T-cell (primary cell): ENCODE data around the gene RNF212. TPM values are rescaled to one million over a fixed set of nuclear protein-coding genes. Genes with fewer than 3 reads are reported as not detected.
A peak's percentile ranks its signal among the peaks of the same experiment; 100 is the strongest.
"Not testable (repeated sequence)": the region's sequence is repeated elsewhere in the genome, so short reads cannot be mapped to it uniquely, and the experiment has no call there.

Source experiments
- ATAC-seq, 4 experiments: fragments of 200-7000 bp in 3 of 4; fragments of 150-1000 bp in 1 of 4; cut with Tn5 transposase; replicated peaks in 1 of 4; 1 replicate in 3 of 4; 2 replicates in 1 of 4; pipeline ENCODE4 v1.10.0; 2021; ENCODE audit warnings: moderate library complexity in 3 of 4, mild to moderate bottlenecking in 2 of 4, moderate number of reproducible peaks in 1 of 4
- CTCF ChIA-PET, 2 donors: fragments of 300-600 bp; sonication (Branson Sonifier 250); formaldehyde crosslinking; loops; one replicate each; lab custom pipeline; 2022; ENCODE audit warnings: antibody characterized with exemption in 2 of 2; lab: Charles Lee
- POLR2A ChIA-PET, 2 donors: fragments of 300-600 bp; sonication (Branson Sonifier 250); formaldehyde crosslinking; loops; one replicate each; lab custom pipeline; 2022; ENCODE audit warnings: antibody characterized with exemption in 2 of 2; lab: Charles Lee
- DNase-seq, 35 experiments: peaks; one replicate each; pipeline versions ENCODE4 v3.0.0 to v3.0.0-alpha.2; 2013 to 2023
- H3K27ac ChIP-seq: one replicate; pipeline ENCODE4 v1.5.1; 2013; ENCODE audit warnings: low read length
- H3K27me3 ChIP-seq, 2 experiments: replicated peaks in 1 of 2; 1 replicate in 1 of 2; 2 replicates in 1 of 2; pipeline versions ENCODE4 v1.6.1 to v1.7.0; 2013; ENCODE audit warnings: low read length in 1 of 2, mixed read lengths in 1 of 2; ENCODE audit not compliant: control insufficient read depth in 2 of 2, insufficient read depth in 2 of 2; ENCODE audit errors: extremely low read depth in 1 of 2
- H3K36me3 ChIP-seq, 2 donors: 1 replicate in 1 of 2; 2 replicates in 1 of 2; pipeline versions ENCODE4 v1.6.1 to v1.7.0; 2013; ENCODE audit warnings: low read length in 1 of 2; ENCODE audit not compliant: control insufficient read depth in 2 of 2, insufficient read depth in 1 of 2; ENCODE audit errors: extremely low read depth in 1 of 2
- H3K4me1 ChIP-seq, 2 experiments: 1 replicate in 1 of 2; 2 replicates in 1 of 2; pipeline versions ENCODE4 v1.6.1 to v1.7.0; 2013; ENCODE audit warnings: low read length in 2 of 2, mixed read lengths in 1 of 2; ENCODE audit not compliant: insufficient read depth in 2 of 2, control insufficient read depth in 1 of 2; ENCODE audit errors: extremely low read depth in 1 of 2
- H3K4me3 ChIP-seq, 2 donors: 1 replicate in 1 of 2; 2 replicates in 1 of 2; pipeline versions ENCODE4 v1.5.1 to v1.7.0; 2013; ENCODE audit warnings: mild to moderate bottlenecking in 2 of 2, low read length in 1 of 2, moderate library complexity in 1 of 2; ENCODE audit not compliant: control insufficient read depth in 1 of 2; ENCODE audit errors: extremely low read depth in 1 of 2
- H3K9me3 ChIP-seq: 2 replicates; pipeline ENCODE4 v1.7.0; 2013
- H3K27ac Mint-ChIP-seq, 2 donors: one replicate each; pipeline ENCODE4 v1.8.0; 2020 to 2021; ENCODE audit warnings: mild to moderate bottlenecking in 2 of 2, mixed read lengths in 2 of 2
- H3K27me3 Mint-ChIP-seq, 2 donors: one replicate each; pipeline ENCODE4 v1.8.0; 2021 to 2022; ENCODE audit warnings: mixed read lengths in 2 of 2
- H3K36me3 Mint-ChIP-seq: one replicate; pipeline ENCODE4 v1.8.0; 2021; ENCODE audit warnings: mixed read lengths
- H3K4me1 Mint-ChIP-seq, 3 donors: one replicate each; pipeline ENCODE4 v1.8.0; 2020 to 2022; ENCODE audit warnings: mixed read lengths in 3 of 3, mild to moderate bottlenecking in 1 of 3
- H3K4me3 Mint-ChIP-seq, 3 donors: one replicate each; pipeline ENCODE4 v1.8.0; 2020 to 2022; ENCODE audit warnings: mild to moderate bottlenecking in 3 of 3, mixed read lengths in 3 of 3, moderate library complexity in 3 of 3
- H3K9me3 Mint-ChIP-seq, 3 donors: one replicate each; pipeline ENCODE4 v1.8.0; 2020 to 2022; ENCODE audit warnings: mixed read lengths in 3 of 3
- WGBS: methylation state at CpG from one replicate; pipeline ENCODE4 v1.1.5; 2013; ENCODE audit warnings: missing lambda C conversion rate; ENCODE audit not compliant: insufficient coverage; 5-methylcytosine and 5-hydroxymethylcytosine counted together
- total RNA-seq, 35 experiments: library from RNA in 6 of 35; stranded (reverse) in 6 of 35; fragments of 120-200 nt in 1 of 35; gene quantifications; one replicate each; pipeline versions ENCODE4 v1.2.1 to v1.2.4 and lab custom pipeline; 2013 to 2026

RNF212 gene
- total RNA-seq, 5 donors from 2014 or later (not counting 1 experiment from before 2014, with no cell fraction given): 3.0 to 5.3 (median 3.9) TPM

DNA sequence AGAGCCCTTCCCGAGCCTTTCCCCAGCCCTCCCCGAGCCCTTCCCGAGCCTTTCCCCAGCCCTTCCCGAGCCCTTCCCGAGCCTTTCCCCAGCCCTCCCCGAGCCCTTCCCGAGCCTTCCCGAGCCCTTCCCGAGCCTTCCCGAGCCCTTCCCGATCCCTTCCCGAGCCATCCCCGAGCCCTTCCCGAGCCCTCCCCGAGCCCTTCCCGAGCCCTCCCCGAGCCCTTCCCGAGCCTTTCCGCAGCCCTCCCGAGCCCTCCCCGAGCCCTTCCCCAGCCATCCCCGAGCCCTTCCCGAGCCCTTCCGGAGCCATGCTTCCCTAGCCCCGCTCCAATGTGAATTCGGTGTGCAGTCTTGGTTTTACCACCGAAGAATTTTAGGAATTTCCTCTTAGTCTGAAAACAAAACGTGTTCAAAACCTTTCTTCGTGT is 66.8 kb downstream of the RNF212 start:
- H3K4me3 ChIP-seq, CTCF ChIA-PET, H3K36me3 ChIP-seq, H3K9me3 Mint-ChIP-seq, H3K27ac ChIP-seq, H3K27ac Mint-ChIP-seq, DNase-seq, H3K4me1 ChIP-seq, H3K36me3 Mint-ChIP-seq, H3K9me3 ChIP-seq, ATAC-seq, POLR2A ChIA-PET, H3K4me1 Mint-ChIP-seq: not testable (repeated sequence)
- peaks cover 35% of the 10 kb centered on the region in 2 donors for H3K27me3 Mint-ChIP-seq
- H3K4me3 Mint-ChIP-seq: peak overlapping the region in 1 of 3 donors; percentile 50
- peaks cover 0 to 72% of the 10 kb centered on the region in 2 experiments for H3K27me3 ChIP-seq
- 31% methylated on average over 29 of the region's 29 CpGs for WGBS

DNA sequence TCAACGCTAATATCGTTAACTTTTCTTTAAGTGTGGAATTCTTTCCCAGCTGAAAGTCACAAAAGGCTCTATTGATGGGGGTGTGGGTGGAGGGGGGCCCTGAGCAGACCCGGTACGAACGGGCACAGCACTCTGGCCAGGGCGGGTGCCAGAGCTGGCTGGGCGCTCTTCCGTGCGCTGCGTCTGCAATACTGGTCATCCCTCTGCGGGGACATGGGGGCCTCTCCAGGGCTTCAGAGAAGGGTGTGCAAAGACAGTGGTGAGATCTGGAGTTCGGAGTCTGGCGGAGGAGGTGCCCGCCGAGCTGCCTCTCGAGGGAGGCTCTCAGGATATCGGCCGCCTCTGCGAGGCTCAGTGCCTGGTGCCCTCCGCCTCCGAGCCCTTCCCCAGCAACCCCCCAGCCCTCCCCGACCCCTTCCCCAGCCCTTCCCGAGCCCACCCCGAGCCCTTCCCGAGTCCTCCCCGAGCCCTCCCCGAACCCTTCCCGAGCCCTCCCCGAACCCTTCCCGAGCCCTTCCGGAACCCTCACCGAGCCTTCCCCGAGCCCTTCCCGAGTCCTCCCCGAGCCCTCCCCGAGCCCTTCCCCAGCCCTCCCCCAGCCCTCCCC is 67.7 kb downstream of the RNF212 start:
- ChIA-PET CTCF (no interaction called here), POLR2A (no interaction called here)
- H3K27ac Mint-ChIP-seq: no peak overlapping the region
- peaks cover 35% of the 10 kb centered on the region in 2 donors for H3K27me3 Mint-ChIP-seq
- H3K4me3 Mint-ChIP-seq: no peak overlapping the region
- WGBS: 95% methylated on average over 7 of the region's 36 CpGs
- DNase-seq: no peak
- ATAC-seq: no peak
- peaks cover 2 to 6% (median 6%) of the 10 kb centered on the region in 3 donors for H3K4me1 Mint-ChIP-seq
- H3K27me3 ChIP-seq: peaks cover 0 to 73% of the 10 kb centered on the region in 2 experiments
- H3K27ac ChIP-seq: no peak overlapping the region
- H3K36me3 Mint-ChIP-seq: no peaks in the 10 kb centered on the region
- H3K9me3 Mint-ChIP-seq: no peaks in the 10 kb centered on the region
- peaks cover 0 to 2% of the 10 kb centered on the region in 2 experiments for H3K4me1 ChIP-seq
- H3K9me3 ChIP-seq: no peaks in the 10 kb centered on the region
- H3K4me3 ChIP-seq: no peak overlapping the region
- no peaks in the 10 kb centered on the region for H3K36me3 ChIP-seq

DNA sequence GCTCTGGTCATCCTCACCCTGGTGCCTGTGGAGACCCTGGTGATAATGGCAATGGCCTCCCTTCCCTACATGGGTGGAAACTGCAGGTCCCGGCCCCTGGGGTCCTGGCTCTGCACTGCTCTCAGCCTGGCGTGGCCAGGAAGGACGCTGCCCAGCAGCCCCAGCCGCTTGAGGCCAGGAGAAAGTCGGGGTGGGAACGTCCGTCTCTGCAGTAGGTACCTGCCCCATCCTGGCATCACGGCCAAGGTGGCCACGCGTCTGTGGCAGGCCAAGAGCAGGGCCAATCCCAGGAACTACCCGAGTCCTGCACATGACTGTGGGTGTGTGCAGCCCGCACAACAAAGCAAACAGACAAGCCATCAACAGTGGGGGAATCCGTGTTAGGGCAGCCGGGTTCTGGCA is 68.2 kb downstream of the RNF212 start:
- no peaks in the 10 kb centered on the region for H3K36me3 ChIP-seq
- H3K9me3 ChIP-seq: no peaks in the 10 kb centered on the region
- H3K27me3 ChIP-seq: peaks cover 0 to 69% of the 10 kb centered on the region in 2 experiments
- Mint-ChIP-seq H3K36me3 (no peaks in the 10 kb centered on the region), H3K27ac (no peak overlapping the region), H3K9me3 (no peaks in the 10 kb centered on the region), H3K4me1 (peaks cover 2 to 6% (median 6%) of the 10 kb centered on the region in 3 donors), H3K4me3 (no peak overlapping the region), H3K27me3 (peaks cover 35% of the 10 kb centered on the region in 2 donors)
- 80% methylated on average over 14 of the region's 14 CpGs for WGBS
- no peak for ATAC-seq
- DNase-seq: no peak
- ChIA-PET CTCF (no interaction called here), POLR2A (no interaction called here)
- H3K4me1 ChIP-seq: peaks cover 0 to 2% of the 10 kb centered on the region in 2 experiments
- H3K27ac ChIP-seq: no peak overlapping the region
- no peak overlapping the region for H3K4me3 ChIP-seq

DNA sequence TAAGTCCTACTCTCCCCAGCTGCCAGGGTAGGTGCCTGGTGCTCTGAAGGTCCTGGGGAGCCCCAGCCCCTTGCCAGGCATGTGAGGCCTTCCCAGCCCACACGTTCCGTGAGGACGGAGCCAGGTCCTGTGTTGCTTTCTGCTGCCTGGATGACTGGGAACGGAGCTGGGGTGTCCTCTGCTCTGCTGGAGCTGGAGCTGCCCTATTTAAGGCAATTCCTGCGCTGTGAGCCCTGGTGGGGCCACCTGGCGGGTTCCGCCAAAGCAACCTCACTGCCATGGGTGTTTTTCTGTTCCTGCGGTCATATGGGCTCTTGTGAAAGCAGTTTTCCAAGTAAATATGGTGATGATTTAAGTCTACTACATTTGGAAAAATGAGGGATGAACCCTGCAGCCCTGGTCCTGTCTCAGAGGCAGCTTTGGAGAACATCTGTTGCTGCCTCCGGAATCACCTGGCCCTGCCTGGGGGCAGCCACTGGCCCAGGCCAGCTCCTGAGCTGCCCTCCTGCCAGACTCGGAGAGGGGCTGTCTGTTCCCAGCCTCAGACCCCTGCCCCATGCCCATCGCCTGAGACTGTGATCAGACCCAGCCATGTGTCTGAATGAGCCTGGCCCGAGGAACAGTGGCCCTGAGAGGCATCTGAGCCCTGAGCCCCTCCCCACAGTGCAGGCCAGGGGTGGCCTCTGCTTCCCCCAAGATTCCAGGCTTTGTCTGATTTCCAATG is 68.7 kb downstream of the RNF212 start:
- no peak for DNase-seq
- CTCF ChIA-PET: no interaction called here
- Histone ChIP-seq H3K9me3 (no peaks in the 10 kb centered on the region), H3K4me1 (peaks cover 0 to 2% of the 10 kb centered on the region in 2 experiments), H3K4me3 (no peak overlapping the region), H3K36me3 (no peaks in the 10 kb centered on the region), H3K27ac (no peak overlapping the region), H3K27me3 (peaks cover 0 to 67% of the 10 kb centered on the region in 2 experiments)
- Mint-ChIP-seq H3K27me3 (peaks cover 35% of the 10 kb centered on the region in 2 donors), H3K4me1 (peaks cover 2 to 6% (median 6%) of the 10 kb centered on the region in 3 donors), H3K9me3 (no peaks in the 10 kb centered on the region), H3K27ac (no peak overlapping the region), H3K4me3 (no peak overlapping the region), H3K36me3 (no peaks in the 10 kb centered on the region)
- POLR2A ChIA-PET: no interaction called here
- 91% methylated on average over 10 of the region's 12 CpGs for WGBS
- ATAC-seq: no peak

DNA sequence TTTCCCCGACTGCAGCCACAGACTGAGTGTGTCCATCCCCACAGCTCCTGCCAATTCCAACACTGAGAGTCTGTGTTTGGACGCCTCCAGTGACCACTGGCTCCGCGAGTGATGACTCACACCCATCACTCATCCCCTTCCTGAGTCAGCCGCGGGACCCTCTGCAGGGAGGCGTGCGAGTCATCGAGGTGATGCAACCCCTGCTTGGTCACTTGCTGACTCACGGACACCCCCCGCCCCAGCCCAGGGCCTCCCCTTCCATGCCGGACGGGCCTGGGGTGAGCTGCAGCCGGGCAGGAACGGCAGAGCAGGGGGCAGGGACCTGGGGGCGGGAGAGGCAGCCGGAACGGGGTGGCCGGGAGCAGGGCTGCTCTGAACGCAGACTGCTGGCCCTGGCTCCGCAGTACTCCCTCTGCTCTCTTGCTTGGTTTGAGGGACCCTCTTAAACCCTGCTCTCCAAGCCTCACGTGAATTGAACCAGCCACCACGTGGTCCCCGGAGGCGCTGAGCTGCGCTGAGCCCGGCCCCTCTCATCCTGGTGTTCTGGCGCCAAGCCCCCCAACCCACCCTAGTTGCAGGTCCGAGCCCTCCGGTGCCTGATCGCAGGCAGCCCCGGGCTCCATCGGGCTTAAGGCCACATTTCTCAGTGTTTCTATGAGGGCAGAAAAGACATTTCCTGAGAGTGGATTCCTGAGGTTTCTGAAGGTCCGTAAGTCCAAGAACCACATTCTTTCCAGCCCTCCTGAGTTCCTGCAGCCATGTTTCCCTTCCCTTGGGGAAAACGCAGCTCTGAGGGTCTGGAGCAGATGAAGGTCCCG is 69.5 kb downstream of the RNF212 start:
- DNase-seq: peak in 1 of 35 experiments; percentile 25

DNA sequence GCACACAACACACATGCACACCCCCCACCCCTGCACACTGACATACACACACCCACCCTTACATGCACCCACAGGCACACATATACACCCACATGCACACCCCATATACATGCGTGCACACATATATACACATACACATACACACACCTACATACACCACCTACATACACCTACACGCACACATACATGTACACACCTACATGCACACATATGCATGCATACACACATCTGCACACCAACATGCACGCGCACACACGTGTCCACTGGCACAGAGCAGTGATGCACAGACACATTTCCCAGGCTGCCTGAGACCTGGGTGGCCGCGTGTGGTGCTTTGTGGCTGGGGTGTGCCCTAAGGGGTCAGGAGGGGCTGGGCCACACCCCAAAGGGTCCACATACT is 70.2 kb downstream of the RNF212 start:
- Mint-ChIP-seq H3K27ac (no peak overlapping the region), H3K9me3 (no peaks in the 10 kb centered on the region), H3K4me3 (no peak overlapping the region), H3K27me3 (peaks cover 26% of the 10 kb centered on the region in 2 donors), H3K4me1 (peaks cover 2 to 6% (median 6%) of the 10 kb centered on the region in 3 donors), H3K36me3 (no peaks in the 10 kb centered on the region)
- Histone ChIP-seq H3K4me3 (no peak overlapping the region), H3K9me3 (no peaks in the 10 kb centered on the region), H3K36me3 (no peaks in the 10 kb centered on the region), H3K27ac (no peak overlapping the region), H3K27me3 (peaks cover 0 to 52% of the 10 kb centered on the region in 2 experiments), H3K4me1 (peaks cover 0 to 2% of the 10 kb centered on the region in 2 experiments)
- ATAC-seq (no peak), DNase-seq (no peak)
- 78% methylated on average over 7 of the region's 7 CpGs for WGBS
- POLR2A ChIA-PET: no interaction called here
- CTCF ChIA-PET: no interaction called here

More for the DNA sequence above, 69.5 kb downstream of the RNF212 start:
- no peaks in the 10 kb centered on the region for H3K36me3 Mint-ChIP-seq
- no peak overlapping the region for H3K4me3 Mint-ChIP-seq
- ATAC-seq: no peak
- 26% methylated on average over 33 of the region's 36 CpGs for WGBS
- no peak overlapping the region for H3K4me3 ChIP-seq
- H3K27me3 Mint-ChIP-seq: peaks cover 29 to 31% of the 10 kb centered on the region in 2 donors
- H3K27ac Mint-ChIP-seq: no peak overlapping the region
- peaks cover 0 to 59% of the 10 kb centered on the region in 2 experiments for H3K27me3 ChIP-seq
- POLR2A ChIA-PET: no interaction called here
- peaks cover 2 to 6% (median 6%) of the 10 kb centered on the region in 3 donors for H3K4me1 Mint-ChIP-seq
- CTCF ChIA-PET: no interaction called here
- no peaks in the 10 kb centered on the region for H3K36me3 ChIP-seq
- no peak overlapping the region for H3K27ac ChIP-seq
- H3K4me1 ChIP-seq: peaks cover 0 to 2% of the 10 kb centered on the region in 2 experiments
- no peaks in the 10 kb centered on the region for H3K9me3 ChIP-seq
- H3K9me3 Mint-ChIP-seq: no peaks in the 10 kb centered on the region
